Measurements from ENCODE around the gene REC114.
"Not testable (repeated sequence)": the region's sequence is repeated elsewhere in the genome, so short reads cannot be mapped to it uniquely, and the experiment has no call there.

REC114 gene

DNA sequence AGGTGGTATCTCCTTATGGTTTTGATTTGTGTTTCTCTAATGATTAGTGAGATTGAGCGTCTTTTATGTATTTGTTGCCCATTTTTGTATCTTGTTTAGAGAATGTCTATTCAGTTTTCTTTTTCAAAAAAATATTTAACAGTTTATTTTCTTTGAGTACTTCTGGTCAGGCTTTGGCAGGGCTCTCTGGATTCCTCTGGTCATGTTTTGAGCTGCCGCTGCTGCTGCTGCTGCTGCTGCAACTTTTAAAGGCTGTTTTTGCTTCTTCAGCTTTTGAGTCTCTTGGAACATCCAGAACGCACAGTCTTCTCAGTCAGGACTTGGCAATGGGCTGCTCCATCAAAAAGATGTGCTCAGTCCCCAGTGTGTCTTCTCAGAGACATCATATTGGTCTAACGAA lies 40.1 kb downstream of the REC114 start:
- POLR2A ChIA-PET, result interaction anchor here (0.7 kb wide), 1 partner anchor 274 kb away, joined by 3 read pairs; no protein-coding TSS in a partner anchor

DNA sequence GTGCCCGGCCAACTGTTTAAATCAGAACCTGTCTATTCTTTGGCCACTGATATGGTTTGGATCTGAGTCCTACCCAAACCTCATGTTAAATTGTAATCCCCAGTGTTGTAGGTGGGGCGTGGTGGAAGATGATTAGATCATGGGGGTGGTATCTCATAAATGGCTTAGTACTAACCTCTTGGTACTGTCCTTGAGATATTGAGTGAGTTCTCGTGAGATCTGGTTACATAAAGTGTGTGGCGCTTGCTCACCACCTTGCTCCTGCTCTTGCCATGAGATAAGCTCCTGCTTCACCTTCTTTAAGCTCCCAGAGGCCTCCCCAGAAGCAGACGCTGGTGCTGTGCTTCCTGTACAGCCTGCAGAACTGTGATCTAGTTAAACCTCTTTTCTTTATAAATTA lies 42.4 kb downstream of the REC114 start:
- TF ChIP-seq FOXK2 (IDR thresholded peaks at IDR 0.05), result no peak
- no peak for TF ChIP-seq ZNF384 (IDR thresholded peaks at IDR 0.05)
- TF ChIP-seq FOXM1 (IDR thresholded peaks at IDR 0.05; ENCODE audit: borderline replicate concordance), result no peak
- TF ChIP-seq SP1 (IDR thresholded peaks at IDR 0.05), result no peak
- TF ChIP-seq LEF1 (IDR thresholded peaks at IDR 0.05; ENCODE audit: borderline replicate concordance), result no peak
- TF ChIP-seq, protein P1, sequence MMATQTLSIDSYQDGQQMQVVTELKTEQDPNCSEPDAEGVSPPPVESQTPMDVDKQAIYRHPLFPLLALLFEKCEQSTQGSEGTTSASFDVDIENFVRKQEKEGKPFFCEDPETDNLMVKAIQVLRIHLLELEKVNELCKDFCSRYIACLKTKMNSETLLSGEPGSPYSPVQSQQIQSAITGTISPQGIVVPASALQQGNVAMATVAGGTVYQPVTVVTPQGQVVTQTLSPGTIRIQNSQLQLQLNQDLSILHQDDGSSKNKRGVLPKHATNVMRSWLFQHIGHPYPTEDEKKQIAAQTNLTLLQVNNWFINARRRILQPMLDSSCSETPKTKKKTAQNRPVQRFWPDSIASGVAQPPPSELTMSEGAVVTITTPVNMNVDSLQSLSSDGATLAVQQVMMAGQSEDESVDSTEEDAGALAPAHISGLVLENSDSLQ (IDR thresholded peaks at IDR 0.05), result no peak
- TF ChIP-seq HDGF (IDR thresholded peaks at IDR 0.05; ENCODE audit: borderline replicate concordance), result no peak
- TF ChIP-seq L3MBTL2 (conservative IDR thresholded peaks at IDR 0.05), result no peak
- no peak for TF ChIP-seq BHLHE40 (IDR thresholded peaks at IDR 0.05; ENCODE audit: borderline replicate concordance)
- no peak for TF ChIP-seq FOXA1 (IDR thresholded peaks at IDR 0.05)
- TF ChIP-seq NFRKB (IDR thresholded peaks at IDR 0.05), result no peak
- no peak for TF ChIP-seq ARNT (IDR thresholded peaks at IDR 0.05)
- no peak for TF ChIP-seq CTBP1 (IDR thresholded peaks at IDR 0.05; ENCODE audit: borderline replicate concordance)
- no peak for TF ChIP-seq ELF4 (IDR thresholded peaks at IDR 0.05)
- TF ChIP-seq TARDBP (IDR thresholded peaks at IDR 0.05), result no peak
- no peak for TF ChIP-seq SUZ12 (IDR thresholded peaks at IDR 0.05)
- DNase-seq (ENCODE audit: extremely low spot score), result no peak
- CTCF ChIA-PET, result interaction anchor here (1.0 kb wide), 1 partner anchor 10 kb away, joined by 3 read pairs; no protein-coding TSS in a partner anchor
- POLR2A ChIA-PET, result no interaction called here

More for the DNA sequence above, 40.1 kb downstream of the REC114 start:
- TF ChIP-seq BHLHE40 (IDR thresholded peaks at IDR 0.05; ENCODE audit: borderline replicate concordance), result no peak
- TF ChIP-seq TARDBP (IDR thresholded peaks at IDR 0.05), result no peak
- TF ChIP-seq FOXA1 (IDR thresholded peaks at IDR 0.05), result no peak
- no peak for TF ChIP-seq LEF1 (IDR thresholded peaks at IDR 0.05; ENCODE audit: borderline replicate concordance)
- TF ChIP-seq FOXM1 (IDR thresholded peaks at IDR 0.05; ENCODE audit: borderline replicate concordance), result no peak
- no peak for TF ChIP-seq HDGF (IDR thresholded peaks at IDR 0.05; ENCODE audit: borderline replicate concordance)
- no peak for DNase-seq (ENCODE audit: extremely low spot score)
- CTCF ChIA-PET, result no interaction called here

DNA sequence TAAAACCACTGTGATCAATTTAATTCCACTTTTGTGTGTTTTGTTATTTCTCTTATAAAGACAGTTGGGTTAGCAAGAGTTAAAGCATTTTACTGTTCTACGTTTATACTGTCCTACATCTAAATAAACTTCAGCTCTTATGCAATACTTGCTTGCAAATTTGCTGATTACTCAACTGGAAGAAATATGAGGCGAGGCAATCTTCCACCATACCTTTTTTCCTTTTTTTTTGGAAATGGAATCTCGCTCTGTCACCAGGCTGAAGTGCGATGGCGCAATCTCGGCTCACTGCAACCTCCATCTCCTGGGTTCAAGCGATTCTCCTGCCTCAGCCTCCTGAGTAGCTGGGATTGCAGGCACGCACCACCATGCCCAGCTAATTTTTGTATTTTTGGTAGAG lies 42.9 kb downstream of the REC114 start:
- CTCF ChIA-PET, result interaction anchor here (1.0 kb wide), 1 partner anchor 9 kb away, joined by 3 read pairs; no protein-coding TSS in a partner anchor
- POLR2A ChIA-PET; DNase-seq (ENCODE audit: extremely low spot score): not testable (repeated sequence)

DNA sequence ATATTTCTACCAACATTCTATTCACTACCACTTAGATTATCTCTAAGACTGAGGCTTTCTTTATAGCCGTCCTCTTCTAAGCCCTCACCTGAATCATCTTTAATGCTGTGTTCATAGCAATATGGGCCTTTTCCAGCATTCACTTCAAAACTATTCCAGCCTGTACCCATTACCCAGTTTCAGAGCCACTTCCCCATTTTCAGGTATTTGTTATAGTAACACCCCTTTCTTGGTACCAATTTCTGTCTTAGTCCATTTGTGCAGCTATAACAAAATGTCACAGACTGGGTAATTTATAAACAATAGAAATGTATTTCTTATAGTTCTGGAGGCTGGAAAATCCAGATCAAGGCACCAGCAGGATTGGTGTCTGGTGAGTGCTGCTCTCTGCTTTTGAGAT lies 45.7 kb downstream of the REC114 start:
- ChIA-PET CTCF (no interaction called here), POLR2A (no interaction called here)
- TF ChIP-seq, protein P1 (IDR thresholded peaks at IDR 0.05), result no peak
- no peak for TF ChIP-seq TARDBP (IDR thresholded peaks at IDR 0.05)
- DNase-seq (ENCODE audit: extremely low spot score), result no peak

DNA sequence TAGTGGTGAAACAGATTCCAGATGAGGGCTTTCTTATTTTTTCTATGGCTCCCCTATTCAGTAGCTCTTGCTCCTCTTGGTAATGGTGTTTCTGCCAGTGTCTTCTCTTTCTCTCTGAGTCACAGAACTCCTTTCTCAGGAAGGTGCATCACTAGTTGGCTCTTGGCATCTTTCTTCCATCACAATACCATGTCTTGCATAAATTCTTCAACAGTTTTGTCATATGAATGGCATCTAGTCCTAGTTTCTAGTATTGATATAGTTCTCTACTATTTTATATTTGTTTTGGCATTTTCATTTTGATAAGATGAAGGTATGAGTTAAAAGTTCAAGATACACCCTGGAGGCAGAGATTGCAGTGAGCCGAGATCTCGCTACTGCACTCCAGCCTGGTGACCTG lies 51.0 kb downstream of the REC114 start:
- TF ChIP-seq BHLHE40 (IDR thresholded peaks at IDR 0.05; ENCODE audit: borderline replicate concordance) (no peak), NFRKB (IDR thresholded peaks at IDR 0.05) (no peak), SUZ12 (IDR thresholded peaks at IDR 0.05) (no peak), ZNF384 (IDR thresholded peaks at IDR 0.05) (no peak), ELF4 (IDR thresholded peaks at IDR 0.05) (no peak), ARNT (IDR thresholded peaks at IDR 0.05) (no peak), L3MBTL2 (conservative IDR thresholded peaks at IDR 0.05) (no peak), SP1 (IDR thresholded peaks at IDR 0.05) (no peak), FOXA1 (IDR thresholded peaks at IDR 0.05) (no peak), FOXM1 (IDR thresholded peaks at IDR 0.05; ENCODE audit: borderline replicate concordance) (no peak), CTBP1 (IDR thresholded peaks at IDR 0.05; ENCODE audit: borderline replicate concordance) (no peak)
- TF ChIP-seq, protein P1 (IDR thresholded peaks at IDR 0.05), result no peak
- ChIA-PET CTCF (no interaction called here), POLR2A (no interaction called here)
- no peak for DNase-seq (ENCODE audit: extremely low spot score)

DNA sequence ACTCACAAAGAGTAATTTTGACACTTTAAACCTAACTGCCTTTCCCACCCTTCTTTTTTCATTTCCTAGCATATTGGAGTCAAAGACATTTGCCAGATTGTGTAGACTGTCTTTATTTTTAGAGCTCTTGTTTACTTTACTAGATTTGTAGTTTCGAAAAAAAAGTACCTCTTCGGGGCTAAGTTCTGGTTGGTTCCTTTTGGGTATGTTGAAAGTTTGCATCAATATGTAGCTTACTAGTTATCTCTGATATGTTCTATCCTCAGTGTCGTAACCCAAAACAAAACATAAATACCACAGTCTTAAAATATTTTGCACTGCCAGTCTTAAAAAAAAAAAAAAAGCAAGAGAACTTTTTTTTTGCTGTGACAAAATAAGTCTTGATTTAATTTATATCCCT lies 52.2 kb downstream of the REC114 start:
- no peak for DNase-seq (ENCODE audit: extremely low spot score)
- TF ChIP-seq LEF1 (IDR thresholded peaks at IDR 0.05; ENCODE audit: borderline replicate concordance), result no peak
- no peak for TF ChIP-seq FOXM1 (IDR thresholded peaks at IDR 0.05; ENCODE audit: borderline replicate concordance)
- TF ChIP-seq SP1 (IDR thresholded peaks at IDR 0.05), result no peak
- no peak for TF ChIP-seq FOXK2 (IDR thresholded peaks at IDR 0.05)
- CTCF ChIA-PET, result interaction anchor here (0.6 kb wide), 1 partner anchor 10 kb away, joined by 3 read pairs; no protein-coding TSS in a partner anchor
- POLR2A ChIA-PET, result no interaction called here

DNA sequence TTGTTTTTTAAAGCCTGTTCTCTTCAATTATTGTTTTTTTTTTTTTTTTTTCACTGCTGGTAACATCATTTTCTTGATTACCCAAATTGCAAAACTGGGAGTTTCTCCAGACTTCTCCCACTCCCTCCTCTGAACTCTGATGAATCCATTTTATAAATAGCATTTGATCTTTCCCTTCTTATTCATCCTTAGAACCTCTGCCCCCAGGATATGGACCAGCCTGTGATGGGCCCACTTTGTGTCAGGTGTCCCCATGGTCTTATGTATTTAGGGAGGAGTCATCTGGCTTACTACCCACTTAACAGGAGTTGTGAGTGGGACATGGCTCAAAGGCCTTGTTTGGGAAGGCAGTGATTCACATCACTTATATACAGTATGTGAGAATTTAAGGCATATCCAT lies 57.7 kb downstream of the REC114 start:
- TF ChIP-seq FOXA1 (IDR thresholded peaks at IDR 0.05) (no peak), SUZ12 (IDR thresholded peaks at IDR 0.05) (no peak), BHLHE40 (IDR thresholded peaks at IDR 0.05; ENCODE audit: borderline replicate concordance) (no peak), CTBP1 (IDR thresholded peaks at IDR 0.05; ENCODE audit: borderline replicate concordance) (no peak), SP1 (IDR thresholded peaks at IDR 0.05) (no peak), LEF1 (IDR thresholded peaks at IDR 0.05; ENCODE audit: borderline replicate concordance) (no peak), TARDBP (IDR thresholded peaks at IDR 0.05) (no peak), ELF4 (IDR thresholded peaks at IDR 0.05) (no peak), NFRKB (IDR thresholded peaks at IDR 0.05) (no peak), FOXM1 (IDR thresholded peaks at IDR 0.05; ENCODE audit: borderline replicate concordance) (no peak), L3MBTL2 (conservative IDR thresholded peaks at IDR 0.05) (no peak), ARNT (IDR thresholded peaks at IDR 0.05) (no peak)
- no peak for DNase-seq (ENCODE audit: extremely low spot score)
- POLR2A ChIA-PET, result no interaction called here
- CTCF ChIA-PET, result no interaction called here

All from HEK293T (cell line).